Measurements from ENCODE around the gene TACC3. TPM values are rescaled to one million over a fixed set of nuclear protein-coding genes. Genes with fewer than 3 reads are reported as not detected.
A peak's percentile ranks its signal among the peaks of the same experiment; 100 is the strongest.

Gene TACC3
- total RNA-seq, 2 experiments from 2014 or later = 197 to 206 TPM

DNA sequence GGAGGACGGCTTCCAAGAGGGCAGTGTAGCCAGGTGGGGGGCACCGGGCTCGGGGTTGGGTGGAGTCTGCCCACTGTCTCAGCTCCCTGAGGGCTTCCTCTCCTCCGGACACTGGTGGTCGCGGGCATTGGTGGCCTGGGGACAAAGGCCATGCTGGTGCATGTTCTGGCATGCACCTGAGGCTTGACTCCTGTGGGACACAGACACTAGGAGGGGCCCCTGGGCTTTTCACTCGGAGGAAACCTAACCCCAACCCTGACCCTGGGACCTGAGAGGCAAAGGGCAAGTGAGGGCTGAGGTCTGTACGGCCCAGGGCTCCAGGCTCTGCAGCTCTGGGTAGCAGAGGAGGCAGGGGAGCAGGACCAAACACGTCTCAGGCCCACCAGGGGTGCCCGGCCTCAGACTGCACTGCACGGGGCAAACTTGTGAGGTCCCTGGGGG is 49.5 kb downstream of the TACC3 start:
- peaks cover 6% of the 10 kb centered on the region for H3K27me3 Mint-ChIP-seq
- H3K36me3 Mint-ChIP-seq (ENCODE audit: low read depth) = no peaks in the 10 kb centered on the region
- H3K27ac Mint-ChIP-seq = no peak overlapping the region
- ATAC-seq (no peak), DNase-seq (no peak)
- CTCF ChIA-PET = no interaction called here
- no peaks in the 10 kb centered on the region for H3K9me3 Mint-ChIP-seq (ENCODE audit: low read depth)
- intact Hi-C loops (cut with DNase I, micrococcal nuclease) = no loop called here
- H3K4me1 Mint-ChIP-seq = peaks cover 4% of the 10 kb centered on the region
- no peak overlapping the region for H3K4me3 Mint-ChIP-seq
- POLR2A ChIA-PET = no interaction called here

DNA sequence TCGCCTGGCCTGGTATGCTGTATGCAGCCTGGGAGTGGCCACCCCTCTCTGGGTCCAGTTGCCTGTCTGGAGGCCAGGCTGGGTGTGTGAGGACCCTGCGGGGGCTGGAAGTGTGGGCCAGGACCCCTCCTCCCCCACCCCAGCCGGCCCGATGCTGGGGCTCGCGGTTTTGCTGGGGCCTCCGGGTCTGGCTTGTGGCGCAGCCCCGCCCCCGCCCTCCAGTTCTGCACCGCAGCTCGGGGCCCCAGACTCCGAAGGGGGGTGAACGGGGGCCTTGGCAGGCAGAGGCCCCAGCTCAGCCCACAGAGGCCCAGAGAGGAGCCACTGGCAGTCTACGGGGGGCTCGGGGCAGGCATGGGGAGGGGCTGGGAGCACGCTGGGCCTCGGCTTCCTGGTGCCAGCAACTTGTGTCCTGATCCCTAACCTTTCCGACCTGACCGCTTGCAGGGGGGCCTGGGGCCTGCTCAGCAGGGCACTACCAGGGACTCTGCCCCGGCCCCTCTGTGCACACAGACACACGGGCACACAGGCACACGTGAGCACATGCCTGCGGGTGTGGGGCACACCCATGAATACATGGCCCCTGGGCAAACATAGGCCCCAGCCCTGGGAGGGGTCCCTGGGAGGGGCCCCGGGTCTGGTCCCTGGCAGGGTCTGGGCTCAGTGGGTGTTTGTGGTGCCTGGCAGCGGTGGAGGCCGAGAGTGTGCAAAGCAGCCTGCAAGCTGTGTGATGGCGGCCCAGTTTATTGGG is 50.4 kb downstream of the TACC3 start:
- Mint-ChIP-seq H3K27ac (no peak overlapping the region), H3K4me3 (no peak overlapping the region), H3K27me3 (peaks cover 6% of the 10 kb centered on the region), H3K9me3 (ENCODE audit: low read depth) (no peaks in the 10 kb centered on the region), H3K4me1 (peaks cover 4% of the 10 kb centered on the region), H3K36me3 (ENCODE audit: low read depth) (no peaks in the 10 kb centered on the region)
- POLR2A ChIA-PET = no interaction called here
- DNase-seq (peak; percentile 47), ATAC-seq (no peak)
- CTCF ChIA-PET = no interaction called here
- intact Hi-C loops (cut with DNase I, micrococcal nuclease) = no loop called here

DNA sequence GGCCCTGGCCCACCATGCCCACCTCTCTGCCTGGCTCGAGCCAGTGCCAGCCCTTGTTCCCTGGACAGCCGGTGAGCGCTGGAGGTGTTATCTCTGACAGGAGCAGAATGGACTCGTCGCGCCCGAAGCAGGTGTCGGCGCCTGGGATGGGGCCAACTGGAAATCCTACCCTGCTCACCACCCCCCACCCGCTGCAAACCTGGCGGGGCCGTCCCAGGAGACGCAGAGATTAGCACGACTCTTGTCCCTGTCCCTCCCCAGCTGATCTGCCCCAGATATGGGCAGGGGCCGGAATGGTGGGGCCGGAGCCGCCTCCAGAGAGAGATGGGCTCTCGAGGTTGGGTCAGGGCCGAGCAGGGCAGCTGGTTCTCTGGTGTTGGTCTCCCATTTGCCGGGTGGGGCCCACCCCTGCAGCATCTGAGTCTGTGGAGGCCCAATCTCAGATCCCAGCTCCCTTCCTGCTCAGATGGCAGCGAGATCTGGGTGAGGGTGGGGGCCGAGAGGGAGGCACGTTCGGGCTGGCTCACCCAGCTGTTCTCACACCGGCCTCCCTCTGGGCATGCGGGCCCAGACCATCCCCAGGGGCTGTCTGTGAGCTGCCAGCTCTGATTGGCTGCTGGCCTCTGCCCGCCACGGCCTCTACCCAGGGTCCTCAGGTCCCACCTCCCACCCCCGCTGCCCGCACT is 51.7 kb downstream of the TACC3 start:
- intact Hi-C loops (cut with DNase I, micrococcal nuclease) = no loop called here
- H3K4me3 Mint-ChIP-seq = no peak overlapping the region

DNA sequence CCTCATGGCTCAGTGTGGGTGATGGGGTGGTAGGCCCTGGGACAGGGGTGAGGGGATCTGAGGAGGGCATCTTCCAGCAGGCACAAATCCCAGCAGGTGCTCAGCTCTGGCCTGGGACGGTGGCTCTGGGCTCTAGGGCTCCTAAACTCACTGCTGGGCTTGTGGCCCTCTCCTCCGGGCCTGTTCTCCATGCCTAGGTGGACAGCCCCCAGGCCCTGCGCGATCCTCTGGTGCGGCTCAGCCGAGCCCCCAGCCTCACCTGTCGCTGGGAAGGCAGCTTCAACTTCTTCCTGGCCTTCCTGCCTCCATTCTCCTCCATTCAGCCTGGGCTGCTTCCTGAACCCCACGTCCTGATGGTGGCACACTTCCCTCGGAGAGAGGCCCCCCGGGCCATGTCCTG is 52.4 kb downstream of the TACC3 start:
- ChIA-PET CTCF (no interaction called here), POLR2A (no interaction called here)
- H3K27ac Mint-ChIP-seq = no peak overlapping the region

More for the DNA sequence above, 51.7 kb downstream of the TACC3 start:
- Mint-ChIP-seq H3K27me3 (peaks cover 5% of the 10 kb centered on the region), H3K4me1 (peaks cover 4% of the 10 kb centered on the region), H3K9me3 (ENCODE audit: low read depth) (no peaks in the 10 kb centered on the region), H3K27ac (no peak overlapping the region), H3K36me3 (ENCODE audit: low read depth) (no peaks in the 10 kb centered on the region)
- ATAC-seq (no peak), DNase-seq (no peak)
- ChIA-PET CTCF (no interaction called here), POLR2A (no interaction called here)

DNA sequence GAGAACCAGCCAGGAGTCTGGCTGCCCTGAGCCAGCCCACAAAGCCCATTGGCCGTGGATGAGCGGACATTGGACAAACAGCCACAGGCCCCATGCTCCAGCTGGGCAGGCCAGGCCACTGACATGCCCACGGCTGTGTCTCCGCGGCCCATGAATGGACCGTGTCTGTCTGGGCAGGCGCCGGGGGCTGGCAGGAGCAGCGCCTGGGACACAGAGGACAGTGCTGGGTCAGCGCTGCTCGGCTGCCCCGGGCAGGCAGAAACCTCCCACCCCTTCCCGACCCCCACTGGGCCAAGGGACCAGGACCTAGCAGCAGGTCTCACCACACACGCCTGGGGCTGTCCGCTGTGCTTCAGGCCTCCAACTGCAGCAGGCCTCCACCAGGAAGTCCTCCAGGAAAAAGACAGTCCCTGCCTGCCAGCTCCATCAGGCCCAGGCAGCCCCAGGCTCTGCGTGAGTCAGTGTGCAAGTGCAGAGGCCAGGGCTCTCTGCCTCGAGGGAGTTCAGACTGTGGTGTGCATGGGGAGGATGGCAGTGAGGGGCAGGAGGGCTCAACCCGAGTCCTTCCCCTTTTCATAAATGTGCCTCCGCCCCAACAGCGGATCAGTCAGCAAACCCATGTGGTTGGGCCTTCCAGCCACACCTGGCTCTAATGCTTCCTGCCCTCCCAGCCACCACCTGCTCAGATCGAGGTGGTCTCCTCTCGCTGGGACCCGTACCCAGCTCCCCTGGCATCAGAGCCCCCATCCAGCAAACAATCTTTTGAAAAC is 54.6 kb downstream of the TACC3 start:
- intact Hi-C loops (cut with DNase I, micrococcal nuclease) = no loop called here
- Mint-ChIP-seq H3K27ac (no peak overlapping the region), H3K9me3 (ENCODE audit: low read depth) (no peaks in the 10 kb centered on the region), H3K4me1 (peaks cover 4% of the 10 kb centered on the region), H3K27me3 (no peaks in the 10 kb centered on the region), H3K4me3 (no peak overlapping the region), H3K36me3 (ENCODE audit: low read depth) (no peaks in the 10 kb centered on the region)
- peak; percentile 30 for ATAC-seq
- DNase-seq = no peak
- CTCF ChIA-PET = interaction anchor here (1.1 kb wide), 1 partner anchor 34 kb away, joined by 3 read pairs; no protein-coding TSS in a partner anchor
- POLR2A ChIA-PET = no interaction called here

More for the DNA sequence above, 52.4 kb downstream of the TACC3 start:
- ATAC-seq (no peak), DNase-seq (no peak)
- Mint-ChIP-seq H3K4me1 (peaks cover 4% of the 10 kb centered on the region), H3K4me3 (no peak overlapping the region), H3K27me3 (no peaks in the 10 kb centered on the region), H3K9me3 (ENCODE audit: low read depth) (no peaks in the 10 kb centered on the region), H3K36me3 (ENCODE audit: low read depth) (no peaks in the 10 kb centered on the region)
- intact Hi-C loops (cut with DNase I, micrococcal nuclease) = no loop called here

DNA sequence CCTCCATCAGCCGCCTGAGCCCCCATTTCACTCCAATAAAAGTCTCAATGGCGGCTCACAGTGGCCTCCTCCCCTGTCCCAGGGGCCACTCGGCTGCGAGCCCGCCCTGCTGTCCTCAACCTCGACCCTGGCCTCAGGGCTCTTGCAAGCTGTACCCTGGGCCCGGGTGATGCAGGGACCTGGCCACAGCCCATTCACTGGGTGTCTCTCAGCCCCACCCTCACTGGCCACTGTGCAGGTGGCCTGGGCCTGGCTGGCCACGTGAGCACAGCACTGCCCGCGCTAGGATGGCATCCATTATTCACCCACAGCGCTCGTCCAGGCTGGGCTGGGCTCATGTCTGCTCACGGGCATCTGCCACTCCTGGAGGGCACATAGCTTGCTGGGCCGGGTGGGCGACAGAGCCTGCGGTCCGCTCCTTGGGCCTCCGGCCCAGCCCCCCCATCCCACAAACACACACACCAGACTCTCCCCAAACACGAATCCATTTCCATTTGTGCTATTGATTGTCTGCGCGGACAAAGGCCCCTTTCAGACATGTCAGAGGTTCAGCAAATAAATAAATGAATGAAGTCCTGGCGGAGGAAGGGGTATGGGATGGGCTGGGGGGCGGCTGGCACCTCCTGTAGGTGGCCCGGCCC is 55.3 kb downstream of the TACC3 start:
- DNase-seq (no peak), ATAC-seq (no peak)
- no peaks in the 10 kb centered on the region for H3K36me3 Mint-ChIP-seq (ENCODE audit: low read depth)
- POLR2A ChIA-PET = no interaction called here
- intact Hi-C loops (cut with DNase I, micrococcal nuclease) = no loop called here
- peaks cover 2% of the 10 kb centered on the region for H3K4me1 Mint-ChIP-seq
- no peak overlapping the region for H3K4me3 Mint-ChIP-seq
- no peaks in the 10 kb centered on the region for H3K9me3 Mint-ChIP-seq (ENCODE audit: low read depth)
- H3K27me3 Mint-ChIP-seq = no peaks in the 10 kb centered on the region
- no peak overlapping the region for H3K27ac Mint-ChIP-seq
- CTCF ChIA-PET = interaction anchor here (0.7 to 1.4 kb wide), 3 partner anchors 28 to 33 kb away, joined by 3 to 4 read pairs (median 4); no protein-coding TSS in a partner anchor

DNA sequence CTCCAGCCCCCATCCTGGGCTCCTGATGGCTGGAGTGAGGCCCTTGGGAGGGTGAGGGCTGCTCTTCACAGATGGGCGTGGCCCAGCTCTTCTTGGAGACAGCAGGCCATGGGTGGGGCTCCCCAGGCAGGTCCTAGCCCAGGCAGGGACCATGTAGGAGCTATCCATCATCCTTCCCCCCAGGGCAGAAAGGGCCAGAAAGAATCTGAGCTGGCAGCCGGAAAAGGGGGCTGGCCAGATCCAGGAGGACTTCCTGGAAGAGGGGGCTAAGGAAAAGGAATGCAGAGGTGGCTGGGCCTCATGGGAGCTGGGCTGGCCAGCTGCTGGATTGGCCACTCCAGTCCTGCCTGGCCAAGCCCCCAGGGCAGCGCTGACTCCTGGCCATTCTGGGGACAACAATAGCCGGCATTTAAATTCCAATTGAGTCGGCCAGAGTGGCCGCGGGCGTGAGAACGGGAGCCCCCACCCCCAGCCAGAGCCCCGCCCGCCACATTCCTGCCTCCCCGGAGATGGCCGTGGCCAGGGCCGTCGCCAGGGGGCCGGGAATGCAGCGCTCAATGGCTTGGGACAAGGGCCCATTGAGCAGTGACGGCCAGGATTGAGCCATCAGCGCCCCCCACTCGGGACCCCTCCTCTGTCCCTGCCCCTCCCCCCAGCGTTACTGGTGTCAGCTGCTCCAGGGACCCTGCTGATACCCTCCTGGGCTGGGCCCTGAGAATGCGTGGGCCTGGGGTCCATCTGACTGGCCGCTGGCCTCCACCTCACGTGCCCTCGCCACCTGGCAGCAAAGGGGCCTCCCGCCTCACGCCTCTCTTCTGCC is 56.7 kb downstream of the TACC3 start:
- intact Hi-C loops (cut with DNase I, micrococcal nuclease) = no loop called here
- Mint-ChIP-seq H3K9me3 (ENCODE audit: low read depth) (no peaks in the 10 kb centered on the region), H3K27me3 (no peaks in the 10 kb centered on the region), H3K4me1 (no peaks in the 10 kb centered on the region), H3K36me3 (ENCODE audit: low read depth) (no peaks in the 10 kb centered on the region), H3K27ac (no peak overlapping the region), H3K4me3 (no peak overlapping the region)
- ATAC-seq (no peak), DNase-seq (no peak)
- ChIA-PET POLR2A (no interaction called here), CTCF (interaction anchor here (1.4 kb wide), 1 partner anchor 31 kb away, joined by 4 read pairs; no protein-coding TSS in a partner anchor)

DNA sequence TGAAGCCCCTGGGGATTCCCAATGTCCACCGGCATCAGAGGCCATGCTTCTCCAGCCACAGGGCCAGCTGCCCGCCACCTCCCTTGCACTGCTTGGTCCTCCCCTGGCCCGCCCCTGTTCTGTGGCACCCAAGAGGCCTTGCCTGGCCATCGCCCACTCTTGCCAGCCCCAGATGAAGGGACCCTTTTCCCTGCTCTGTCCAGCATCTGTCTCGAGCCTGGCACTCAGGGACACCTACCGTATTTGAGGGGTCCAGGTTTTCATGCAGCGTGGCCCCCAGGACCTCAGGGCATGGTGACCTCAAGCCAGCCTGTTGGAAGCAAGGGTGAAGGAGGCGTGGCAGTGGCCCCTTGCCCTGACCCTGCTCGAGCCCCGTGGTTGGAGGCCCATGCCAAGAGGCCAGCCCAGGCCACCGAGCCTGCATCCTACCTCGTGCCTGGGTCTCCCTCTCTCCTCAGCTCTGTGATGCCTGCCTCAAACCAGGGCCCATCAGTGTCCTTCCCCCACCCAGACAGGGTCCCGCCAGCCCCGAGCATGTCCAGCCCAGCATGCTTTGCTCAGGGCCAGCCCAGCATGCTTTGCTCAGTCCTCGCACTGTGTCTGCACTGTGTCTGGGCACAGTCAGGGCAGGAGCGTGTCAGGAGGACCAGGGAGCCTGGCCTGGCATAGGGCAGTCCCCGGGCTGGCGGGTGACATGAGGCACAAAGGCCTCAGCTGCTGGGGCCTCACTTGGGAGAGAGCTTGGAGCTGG is 57.5 kb downstream of the TACC3 start:
- intact Hi-C loops (cut with DNase I, micrococcal nuclease) = no loop called here
- no peaks in the 10 kb centered on the region for H3K27me3 Mint-ChIP-seq
- no peak overlapping the region for H3K27ac Mint-ChIP-seq
- DNase-seq (no peak), ATAC-seq (no peak)
- ChIA-PET POLR2A (no interaction called here), CTCF (no interaction called here)
- H3K4me3 Mint-ChIP-seq = no peak overlapping the region
- no peaks in the 10 kb centered on the region for H3K9me3 Mint-ChIP-seq (ENCODE audit: low read depth)
- no peaks in the 10 kb centered on the region for H3K4me1 Mint-ChIP-seq
- H3K36me3 Mint-ChIP-seq (ENCODE audit: low read depth) = no peaks in the 10 kb centered on the region

DNA sequence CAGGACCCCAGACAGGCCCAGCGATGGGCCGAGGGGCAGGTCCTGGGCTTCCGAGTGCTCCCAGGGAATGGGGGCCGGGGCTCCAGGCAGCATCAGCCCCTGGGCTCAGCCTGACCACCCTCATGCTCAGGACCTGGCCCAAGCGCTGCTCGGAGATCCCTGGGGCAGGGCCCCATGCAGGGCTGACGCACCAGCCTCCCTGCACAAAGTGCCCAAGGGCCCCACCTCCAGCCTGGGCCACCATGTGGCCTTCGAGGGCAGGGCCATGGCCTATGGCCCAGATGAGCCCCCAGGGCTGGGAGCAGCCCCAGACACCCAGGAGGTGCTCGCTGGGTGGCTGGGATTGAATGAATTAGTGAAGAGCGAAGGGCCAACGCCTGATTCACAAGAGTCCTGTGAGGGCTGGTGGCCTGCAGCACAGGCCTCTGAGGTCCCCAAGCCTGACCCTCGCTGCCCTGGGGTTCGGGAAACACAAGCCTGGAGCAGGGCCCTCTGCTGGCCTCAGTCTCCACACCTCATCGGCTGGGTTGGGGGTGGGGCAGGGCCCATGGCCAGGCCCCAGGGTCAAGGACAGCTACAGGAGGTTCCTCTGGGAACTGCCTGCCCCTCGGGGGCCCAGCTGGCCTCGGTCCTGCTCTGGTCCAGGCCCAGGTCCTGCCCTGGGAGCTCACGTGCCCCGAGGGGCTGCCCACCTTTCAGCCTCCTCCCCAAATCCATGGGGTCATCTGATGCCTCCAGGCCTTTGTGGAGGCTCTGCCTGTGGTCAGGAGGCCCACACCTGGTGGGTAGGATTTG is 58.5 kb downstream of the TACC3 start:
- intact Hi-C loops (cut with DNase I, micrococcal nuclease) = no loop called here
- POLR2A ChIA-PET = no interaction called here
- no peaks in the 10 kb centered on the region for H3K4me1 Mint-ChIP-seq
- DNase-seq (no peak), ATAC-seq (no peak)
- no peaks in the 10 kb centered on the region for H3K9me3 Mint-ChIP-seq (ENCODE audit: low read depth)
- no peak overlapping the region for H3K27ac Mint-ChIP-seq
- CTCF ChIA-PET = no interaction called here
- H3K27me3 Mint-ChIP-seq = no peaks in the 10 kb centered on the region
- H3K36me3 Mint-ChIP-seq (ENCODE audit: low read depth) = no peaks in the 10 kb centered on the region
- no peak overlapping the region for H3K4me3 Mint-ChIP-seq

DNA sequence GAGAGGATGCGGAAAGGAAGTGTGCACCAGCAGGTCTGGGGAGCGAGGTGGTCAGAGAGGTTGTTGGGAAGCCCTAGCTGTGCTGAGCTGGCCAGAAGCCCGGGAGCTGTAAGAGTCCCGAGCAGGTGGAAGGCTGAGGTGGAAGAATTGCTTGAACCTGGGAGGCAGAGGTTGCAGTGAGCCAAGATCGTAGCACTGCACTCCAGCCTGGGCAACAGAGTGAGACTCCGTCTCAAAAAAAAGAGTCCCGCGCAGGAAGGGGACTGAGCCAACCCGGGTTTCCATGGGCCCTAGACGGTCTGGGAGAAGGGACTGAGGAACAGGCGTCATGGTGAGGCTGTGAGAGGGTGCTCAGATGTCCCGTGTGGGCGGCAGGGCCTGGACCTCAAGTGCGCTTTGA is 59.1 kb downstream of the TACC3 start:
- intact Hi-C loops (cut with DNase I, micrococcal nuclease) = no loop called here
- POLR2A ChIA-PET = no interaction called here
- Mint-ChIP-seq H3K27me3 (no peaks in the 10 kb centered on the region), H3K4me3 (no peak overlapping the region), H3K9me3 (ENCODE audit: low read depth) (no peaks in the 10 kb centered on the region), H3K4me1 (no peaks in the 10 kb centered on the region), H3K36me3 (ENCODE audit: low read depth) (no peaks in the 10 kb centered on the region), H3K27ac (no peak overlapping the region)
- no peak for ATAC-seq
- CTCF ChIA-PET = no interaction called here
- DNase-seq = no peak

All from activated CD4-positive, alpha-beta T cell treated with anti-CD3 and anti-CD28 coated beads for 36 hours (primary cell).